Psoas muscle (tissue), 8 donors: ENCODE data around the gene CDKL4. TPM values are rescaled to one million over a fixed set of nuclear protein-coding genes. Genes with fewer than 3 reads are reported as not detected.
"Not testable (repeated sequence)": the region's sequence is repeated elsewhere in the genome, so short reads cannot be mapped to it uniquely, and the experiment has no call there.

Source experiments
- ATAC-seq, 4 donors: fragments of 200-7000 bp; cut with Tn5 transposase; one replicate each; pipeline ENCODE4 v1.9.1; 2020; ENCODE audit warnings: moderate library complexity in 3 of 4, mild to moderate bottlenecking in 2 of 4
- DNase-seq, 2 donors: peaks; one replicate each; pipeline ENCODE4 v3.0.0-alpha.2; 2020
- H3K27ac ChIP-seq: fragments of 200-600 bp; one replicate; pipeline ENCODE4 v1.8.0; 2022
- H3K27me3 ChIP-seq, 3 donors: fragments of 200-600 bp in 1 of 3; one replicate each; pipeline versions ENCODE4 v1.6.1 to v1.8.0; 2013 to 2022; ENCODE audit warnings: low read length in 2 of 3, mild to moderate bottlenecking in 2 of 3, moderate library complexity in 1 of 3; ENCODE audit not compliant: insufficient read depth in 3 of 3
- H3K36me3 ChIP-seq, 2 donors: fragments of 200-600 bp in 1 of 2; one replicate each; pipeline versions ENCODE4 v1.6.1 to v1.8.0; 2013 to 2022; ENCODE audit warnings: low read depth in 1 of 2, mild to moderate bottlenecking in 1 of 2, moderate library complexity in 1 of 2; ENCODE audit not compliant: insufficient read depth in 1 of 2
- H3K4me1 ChIP-seq: fragments of 200-600 bp; one replicate; pipeline ENCODE4 v1.8.0; 2022
- H3K4me3 ChIP-seq: fragments of 200-600 bp; one replicate; pipeline ENCODE4 v1.8.0; 2022; ENCODE audit warnings: mild to moderate bottlenecking
- H3K9me3 ChIP-seq: fragments of 200-600 bp; one replicate; pipeline ENCODE4 v1.8.0; 2022
- WGBS, 3 donors: extraction: QIAGEN DNeasy Blood & Tissue Kit; methylation state at CpG; one replicate each; pipeline versions ENCODE4 v1.1.6 to v1.1.7; 2013; 5-methylcytosine and 5-hydroxymethylcytosine counted together
- intact Hi-C, 2 donors: fragments of 100-400 bp; cut with DNase I; formaldehyde crosslinking; loops; one replicate each; pipeline versions ENCODE4 v1.11.0 to v1.14.2; 2022
- polyA plus RNA-seq, 3 donors: library from polyadenylated mRNA; stranded (reverse); fragments of 200-250 nt; gene quantifications; one replicate each; pipeline ENCODE4 v1.2.3, GENCODE V29; 2013
- total RNA-seq, 4 donors: library from RNA; stranded (reverse); fragmentation: NEBNext Ultra II Directional in 2 of 4; extraction: Animal tissue kit (Norgen Biotek cat#: 25700) in 2 of 4; gene quantifications; one replicate each; pipeline versions ENCODE4 v1.2.1 to v1.2.4, GENCODE V29; 2021 to 2023
- TF ChIP-seq, protein P1 (sequence below): fragments of 200-600 bp; IDR thresholded peaks from one replicate; pipeline ENCODE4 v1.8.0; 2022; ENCODE audit warnings: antibody characterized with exemption
- donor health status: healthy with polysubstance abuse.
- donor health status: DM: no; HTN: no; CAD: no; lungs with moderate emphysema.
- donor health status: Bipolar disorder and iron deficiency.
- donor health status: healthy.
- donor health status: DM: yes; HTN: yes; CAD: no.
- donor health status: DM: no; HTN: no; CAD: no.
- donor health status: DM: no; HTN: no; CAD: no.
- donor health status: DM: yes; HTN: yes; CAD: no.

CDKL4 gene
- total and polyA plus RNA-seq, 7 donors, result 0.06 to 0.99 (median 0.44) TPM; not detected in 3

DNA sequence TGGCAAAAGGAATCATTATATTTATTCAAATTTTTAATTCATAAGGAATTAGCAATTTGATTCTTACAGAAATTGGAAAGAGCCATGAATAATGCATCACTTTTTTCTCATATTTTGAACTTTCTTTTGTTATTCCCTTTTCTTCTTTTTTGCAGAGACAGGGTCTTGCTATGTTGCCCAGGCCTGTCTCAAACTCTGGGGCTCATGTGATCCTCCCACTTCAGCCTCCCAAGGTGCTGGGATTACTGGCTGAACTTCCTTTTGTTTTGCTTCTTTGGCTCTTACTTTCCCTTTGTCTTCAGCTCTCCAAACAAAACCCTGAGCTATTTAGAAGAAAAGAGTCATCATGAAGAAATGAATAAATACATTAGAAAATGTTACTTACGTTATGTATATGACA lies 30.8 kb downstream of the CDKL4 start:
- ATAC-seq (no peak), DNase-seq (no peak)
- H3K9me3 ChIP-seq, result no peaks in the 10 kb centered on the region
- no peaks in the 10 kb centered on the region for H3K4me1 ChIP-seq
- H3K36me3 ChIP-seq, result no peaks in the 10 kb centered on the region
- 92 to 97% (median 93%) methylated on average over 1 of the region's 1 CpG for WGBS, 3 donors
- H3K4me3 ChIP-seq, result no peak overlapping the region
- H3K27ac ChIP-seq, result no peak overlapping the region
- intact Hi-C loops, result no loop called here
- TF ChIP-seq, protein P1, sequence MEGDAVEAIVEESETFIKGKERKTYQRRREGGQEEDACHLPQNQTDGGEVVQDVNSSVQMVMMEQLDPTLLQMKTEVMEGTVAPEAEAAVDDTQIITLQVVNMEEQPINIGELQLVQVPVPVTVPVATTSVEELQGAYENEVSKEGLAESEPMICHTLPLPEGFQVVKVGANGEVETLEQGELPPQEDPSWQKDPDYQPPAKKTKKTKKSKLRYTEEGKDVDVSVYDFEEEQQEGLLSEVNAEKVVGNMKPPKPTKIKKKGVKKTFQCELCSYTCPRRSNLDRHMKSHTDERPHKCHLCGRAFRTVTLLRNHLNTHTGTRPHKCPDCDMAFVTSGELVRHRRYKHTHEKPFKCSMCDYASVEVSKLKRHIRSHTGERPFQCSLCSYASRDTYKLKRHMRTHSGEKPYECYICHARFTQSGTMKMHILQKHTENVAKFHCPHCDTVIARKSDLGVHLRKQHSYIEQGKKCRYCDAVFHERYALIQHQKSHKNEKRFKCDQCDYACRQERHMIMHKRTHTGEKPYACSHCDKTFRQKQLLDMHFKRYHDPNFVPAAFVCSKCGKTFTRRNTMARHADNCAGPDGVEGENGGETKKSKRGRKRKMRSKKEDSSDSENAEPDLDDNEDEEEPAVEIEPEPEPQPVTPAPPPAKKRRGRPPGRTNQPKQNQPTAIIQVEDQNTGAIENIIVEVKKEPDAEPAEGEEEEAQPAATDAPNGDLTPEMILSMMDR, result no peak
- no peaks in the 10 kb centered on the region for H3K27me3 ChIP-seq

DNA sequence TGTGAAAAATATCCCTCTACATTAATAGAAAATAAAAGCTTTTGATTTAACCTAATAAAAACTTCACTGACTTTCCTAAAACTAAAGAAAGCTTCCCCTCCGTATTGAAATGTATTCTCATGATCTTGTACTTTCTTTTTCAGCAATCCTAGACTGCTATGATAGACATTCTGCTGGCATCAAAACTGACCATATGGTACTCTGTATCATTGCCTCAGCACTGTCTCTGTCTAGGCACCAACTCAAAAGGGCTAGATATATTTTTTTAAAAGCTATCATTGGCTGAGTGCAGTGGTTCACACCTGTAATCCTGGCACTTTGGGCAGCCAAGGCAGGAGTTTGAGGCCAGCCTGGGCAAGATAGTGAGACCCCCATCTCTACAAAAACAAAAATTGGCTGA lies 32.9 kb downstream of the CDKL4 start:
- no peak for DNase-seq
- H3K4me1 ChIP-seq, result no peaks in the 10 kb centered on the region
- TF ChIP-seq, protein P1, result no peak

DNA sequence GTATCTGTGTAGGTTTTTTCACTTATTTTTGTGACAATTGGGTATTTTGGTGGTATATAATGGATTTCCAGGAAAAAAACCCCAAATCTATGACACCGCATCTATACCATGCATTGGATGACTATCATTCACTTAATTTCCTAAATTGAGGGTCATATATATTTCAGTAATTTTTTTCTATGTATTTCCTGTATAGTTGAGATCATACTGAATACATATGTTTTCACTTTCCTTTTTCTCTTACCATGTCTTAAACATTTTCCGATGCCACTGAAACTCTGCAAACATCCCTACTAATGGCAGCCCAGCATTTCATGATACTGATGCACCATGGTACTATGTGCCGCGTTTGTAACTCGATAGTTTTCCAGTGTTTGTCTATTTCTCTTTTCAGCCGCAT lies 40.4 kb downstream of the CDKL4 start:
- H3K27me3 ChIP-seq, result no peaks in the 10 kb centered on the region
- H3K36me3 ChIP-seq, result no peaks in the 10 kb centered on the region
- no peak overlapping the region for H3K4me3 ChIP-seq
- no peaks in the 10 kb centered on the region for H3K4me1 ChIP-seq
- 75 to 90% (median 76%) methylated on average over 6 of the region's 6 CpGs for WGBS, 3 donors
- DNase-seq (no peak), ATAC-seq (no peak)
- intact Hi-C loops, result no loop called here
- H3K9me3 ChIP-seq, result no peaks in the 10 kb centered on the region
- H3K27ac ChIP-seq, result no peak overlapping the region
- TF ChIP-seq, protein P1, result no peak

More for the DNA sequence above, 32.9 kb downstream of the CDKL4 start:
- Histone ChIP-seq H3K36me3 (no peaks in the 10 kb centered on the region), H3K27me3 (no peaks in the 10 kb centered on the region), H3K27ac (no peak overlapping the region), H3K4me3 (no peak overlapping the region), H3K9me3 (no peaks in the 10 kb centered on the region)
- intact Hi-C loops, result no loop called here
- no peak for ATAC-seq
- WGBS, 3 donors, result 62 to 73% (median 70%) methylated on average over 1 of the region's 1 CpG

DNA sequence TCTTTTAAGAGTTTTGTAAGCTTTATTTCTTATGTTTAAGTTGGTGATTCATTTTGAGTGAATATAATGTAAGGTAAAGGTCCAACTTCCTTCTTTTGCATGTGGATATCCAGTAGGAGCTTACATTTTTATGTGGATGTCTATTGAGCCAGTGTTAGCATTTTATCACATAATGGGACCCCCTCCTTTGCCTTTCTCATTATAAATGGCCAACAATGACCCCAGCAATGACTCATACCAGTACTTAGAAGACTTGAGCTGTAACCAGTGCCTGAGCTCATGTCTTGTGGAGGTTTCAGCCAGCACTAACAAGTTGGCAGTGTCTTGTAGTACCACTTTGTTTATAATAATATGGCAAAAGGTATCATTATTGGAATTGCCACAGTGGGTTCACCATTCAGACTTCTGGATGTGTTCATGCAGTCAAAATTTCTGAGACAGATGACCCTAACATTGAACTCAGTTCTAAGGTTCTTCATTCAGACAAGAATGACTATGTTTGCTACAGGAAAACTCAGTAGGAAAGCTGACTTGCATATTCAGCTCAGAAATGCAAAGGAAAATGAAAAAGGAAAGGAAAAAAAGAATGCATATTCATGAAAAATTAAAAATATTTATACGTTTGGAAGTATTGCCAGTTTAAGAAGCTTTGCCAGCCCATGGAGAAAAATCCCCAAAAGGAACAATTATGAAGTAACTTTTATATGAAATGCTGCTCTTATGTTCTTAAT lies 41.0 kb downstream of the CDKL4 start:
- intact Hi-C loops, result no loop called here
- Histone ChIP-seq H3K9me3 (no peaks in the 10 kb centered on the region), H3K4me3 (no peak overlapping the region), H3K27me3 (no peaks in the 10 kb centered on the region), H3K4me1 (no peaks in the 10 kb centered on the region), H3K36me3 (no peaks in the 10 kb centered on the region), H3K27ac (no peak overlapping the region)
- TF ChIP-seq, protein P1, result no peak
- 85 to 94% (median 86%) methylated on average over 1 of the region's 1 CpG for WGBS, 3 donors
- no peak for DNase-seq
- ATAC-seq, result no peak

DNA sequence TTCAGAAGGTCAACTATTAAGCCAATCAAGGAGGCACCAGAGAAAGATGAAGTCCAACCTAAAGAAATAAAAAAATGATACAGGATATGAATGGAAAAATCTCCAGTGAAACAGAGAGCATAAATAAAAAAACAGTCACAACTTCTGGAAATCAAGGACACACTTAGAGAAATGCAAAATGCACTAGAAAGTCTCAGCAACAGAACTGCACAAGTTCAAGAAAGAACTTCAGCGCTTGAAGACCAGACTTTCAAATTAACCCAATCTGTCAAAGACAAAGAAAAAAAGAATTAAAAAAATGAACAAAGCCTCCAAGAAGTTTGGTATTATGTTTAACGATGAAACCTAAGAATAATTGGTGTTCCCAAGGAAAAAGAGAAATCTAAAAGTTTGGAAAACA lies 46.8 kb downstream of the CDKL4 start:
- WGBS, 3 donors, result 94 to 100% (median 99%) methylated on average over 2 of the region's 2 CpGs
- H3K4me1 ChIP-seq, H3K36me3 ChIP-seq, H3K27ac ChIP-seq, H3K4me3 ChIP-seq, DNase-seq, H3K27me3 ChIP-seq, ATAC-seq, H3K9me3 ChIP-seq, intact Hi-C loops: not testable (repeated sequence)
